ENCODE measurements around the gene ADAMTS13. TPM values are rescaled to one million over a fixed set of nuclear protein-coding genes. Genes with fewer than 3 reads are reported as not detected.

ADAMTS13 gene
- total RNA-seq, 2 experiments from 2014 or later = 2.2 to 2.6 TPM

DNA sequence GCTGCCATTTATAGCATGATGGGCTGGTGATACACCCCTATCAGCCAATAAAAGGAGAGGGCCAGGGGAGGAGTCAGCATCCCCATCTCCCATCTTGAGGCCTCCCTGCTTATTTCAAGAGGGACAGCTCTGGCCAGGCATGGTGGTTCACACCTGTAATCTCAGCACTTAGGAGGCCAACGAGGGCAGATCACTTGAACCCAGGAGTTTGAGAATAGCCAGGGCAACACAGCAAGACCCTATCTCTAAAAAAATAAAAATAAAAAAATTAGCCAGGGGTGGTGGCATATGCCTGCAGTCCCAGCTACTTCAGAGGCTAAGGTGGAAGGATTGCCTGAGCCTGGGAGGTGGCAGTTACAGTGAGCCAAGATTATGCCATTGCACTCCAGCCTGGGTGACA, 14.1 kb upstream of the ADAMTS13 start:
- Histone ChIP-seq H3K27ac (ENCODE audit: low read depth in 1 of 2, low read length in 2 of 2) (no peak overlapping the region), H3K9me3 (ENCODE audit: control insufficient read depth in 1 of 2, insufficient read depth in 1 of 2, low read length in 2 of 2) (no peaks in the 10 kb centered on the region), H3K27me3 (ENCODE audit: control insufficient read depth in 1 of 2, insufficient read depth in 2 of 2, low read length in 2 of 2) (no peaks in the 10 kb centered on the region), H3K36me3 (ENCODE audit: insufficient read depth, low read length) (peaks cover 78% of the 10 kb centered on the region), H3K4me3 (ENCODE audit: low read length) (no peak overlapping the region), H3K4me1 (ENCODE audit: insufficient read depth, low read length) (peaks cover 9% of the 10 kb centered on the region)
- intact Hi-C loops (cut with DNase I, micrococcal nuclease) = loop anchor here in 1 of 2 experiments (10.0 kb wide), 1 partner anchor 317 kb away; no protein-coding TSS in a partner anchor
- ATAC-seq (ENCODE audit: poor library complexity) = no peak
- Mint-ChIP-seq H3K4me3 (no peak overlapping the region), H3K9me3 (no peaks in the 10 kb centered on the region), H3K27ac (no peak overlapping the region), H3K4me1 (ENCODE audit: low read depth) (peaks cover 6% of the 10 kb centered on the region), H3K27me3 (no peaks in the 10 kb centered on the region), H3K36me3 (ENCODE audit: low read depth) (peaks cover 81% of the 10 kb centered on the region)
- POLR2A ChIA-PET = no interaction called here
- DNase-seq = no peak
- CTCF ChIA-PET = interaction anchor here (1.5 kb wide), 1 partner anchor 9 kb away, joined by 4 read pairs; no protein-coding TSS in a partner anchor
- no peak for TF ChIP-seq CTCF (IDR thresholded peaks at IDR 0.05)

- H3K9me3 ChIP-seq (ENCODE audit: control insufficient read depth in 1 of 2, insufficient read depth in 1 of 2, low read length in 2 of 2) = no peaks in the 10 kb centered on the region
- Mint-ChIP-seq H3K9me3 (no peaks in the 10 kb centered on the region), H3K27me3 (no peaks in the 10 kb centered on the region), H3K36me3 (ENCODE audit: low read depth) (peaks cover 72% of the 10 kb centered on the region), H3K27ac (no peak overlapping the region), H3K4me1 (ENCODE audit: low read depth) (peaks cover 42% of the 10 kb centered on the region), H3K4me3 (peak overlapping the region; percentile 92)
- ChIA-PET POLR2A (no interaction called here), CTCF (interaction anchor here (1.2 kb wide), 1 partner anchor 229 kb away, joined by 3 read pairs; no protein-coding TSS in a partner anchor)
- peaks cover 34% of the 10 kb centered on the region for H3K4me1 ChIP-seq (ENCODE audit: insufficient read depth, low read length)
- H3K36me3 ChIP-seq (ENCODE audit: insufficient read depth, low read length) = peaks cover 52% of the 10 kb centered on the region
- ATAC-seq (ENCODE audit: poor library complexity) (no peak), DNase-seq (no peak)
- no peak for TF ChIP-seq CTCF (IDR thresholded peaks at IDR 0.05)
- no peaks in the 10 kb centered on the region for H3K27me3 ChIP-seq (ENCODE audit: control insufficient read depth in 1 of 2, insufficient read depth in 2 of 2, low read length in 2 of 2)
- no peak overlapping the region for H3K27ac ChIP-seq (ENCODE audit: low read depth in 1 of 2, low read length in 2 of 2)
- H3K4me3 ChIP-seq (ENCODE audit: low read length) = no peak overlapping the region
- intact Hi-C loops (cut with DNase I, micrococcal nuclease) = loop anchor here (5.0 kb wide), 2 partner anchors 38 to 58 kb away; partner anchors contain the start of genes STKLD1 (in 1 of the 2), SURF1 (in 1 of the 2), SURF2 (in 1 of the 2) and SURF4 (in 1 of the 2)
These were observed 7.0 kb upstream of the ADAMTS13 start for GRCh38 chr9:133415170-133415569.

DNA sequence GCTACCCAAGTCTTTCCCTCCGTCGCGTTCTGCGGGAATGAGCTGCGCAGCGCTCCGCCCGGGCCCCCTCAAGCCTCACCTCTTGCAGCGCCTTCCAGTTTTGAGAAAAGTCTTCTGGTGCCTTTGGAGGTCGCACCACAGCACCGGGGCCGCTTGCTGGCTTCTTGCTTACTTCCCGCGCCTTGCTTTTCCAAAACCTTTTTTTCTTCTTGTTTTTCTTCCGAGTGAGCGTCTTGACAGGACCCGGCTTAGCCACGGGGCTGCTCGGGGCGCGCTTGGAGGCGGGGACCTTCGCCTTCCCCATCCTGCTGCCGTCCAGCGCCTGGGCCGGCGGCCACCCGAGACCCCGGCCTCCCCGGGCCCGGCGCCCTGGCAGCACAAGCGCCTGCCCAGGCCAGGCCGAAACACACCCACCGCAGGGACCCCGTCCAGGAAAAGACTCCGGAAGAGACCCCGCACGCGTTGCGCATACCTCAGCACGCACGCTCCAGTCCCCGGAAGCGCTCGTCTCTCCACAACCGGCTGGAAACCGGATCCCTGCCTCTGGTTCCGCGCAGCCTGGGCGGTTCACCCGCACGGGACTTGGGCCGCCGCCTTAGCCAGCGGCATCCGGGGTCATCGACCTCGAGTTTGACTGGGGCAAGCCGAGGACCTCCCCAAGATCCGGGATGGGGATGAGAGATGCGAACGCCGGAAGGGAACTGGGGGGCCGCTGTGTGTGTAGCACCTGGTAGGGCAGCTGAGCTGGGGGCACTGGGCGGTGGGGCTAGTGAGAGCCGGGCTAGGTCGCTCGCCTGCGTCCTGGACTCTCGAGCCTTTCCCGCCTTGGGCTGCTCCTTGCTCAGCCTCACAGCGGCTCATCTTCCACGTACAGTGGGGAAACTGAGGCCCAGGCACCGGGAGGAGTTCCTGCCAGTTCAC, 4.4 kb upstream of the ADAMTS13 start, which contains the start of gene REXO4:
TSS of gene REXO4 (minus strand) at position 470 of the 921 bp plus-strand sequence. CDS start at position 304, 166 bp downstream.
- H3K4me1 ChIP-seq (ENCODE audit: insufficient read depth, low read length) = peaks cover 34% of the 10 kb centered on the region

More for the DNA sequence above, 4.4 kb upstream of the ADAMTS13 start, which contains the start of gene REXO4:
- H3K4me1 Mint-ChIP-seq (ENCODE audit: low read depth) = peaks cover 42% of the 10 kb centered on the region
- peaks cover 27% of the 10 kb centered on the region for H3K36me3 ChIP-seq (ENCODE audit: insufficient read depth, low read length)
- POLR2A ChIA-PET = interaction anchor here (0.6 to 2.0 kb wide), 6 partner anchors 41 to 127 kb away, joined by 3 to 10 read pairs (median 5); partner anchors contain the start of genes CACFD1, SLC2A6 and STKLD1
- H3K36me3 Mint-ChIP-seq (ENCODE audit: low read depth) = peaks cover 48% of the 10 kb centered on the region
- DNase-seq (peak; percentile 71 to 91 (median 78)), ATAC-seq (ENCODE audit: poor library complexity) (peak; percentile 86)
- no peaks in the 10 kb centered on the region for H3K9me3 ChIP-seq (ENCODE audit: control insufficient read depth in 1 of 2, insufficient read depth in 1 of 2, low read length in 2 of 2)
- CTCF ChIA-PET = interaction anchor here (0.8 to 1.0 kb wide), 2 partner anchors 69 kb away, joined by 3 read pairs; no protein-coding TSS in a partner anchor
- TF ChIP-seq CTCF (IDR thresholded peaks at IDR 0.05) = no peak
- H3K27me3 ChIP-seq (ENCODE audit: control insufficient read depth in 1 of 2, insufficient read depth in 2 of 2, low read length in 2 of 2) = no peaks in the 10 kb centered on the region
- H3K4me3 Mint-ChIP-seq = peak within 1 kb of the TSS; percentile 92
- H3K4me3 ChIP-seq (ENCODE audit: low read length) = peak within 1 kb of the TSS; percentile 79
- H3K27ac Mint-ChIP-seq = peak within 1 kb of the TSS; percentile 86
- intact Hi-C loops (cut with DNase I, micrococcal nuclease) = loop anchor here (1.0 to 5.0 kb wide), 6 partner anchors 40 to 387 kb away; partner anchors contain the start of genes CACFD1 (in 1 of the 2), GTF3C5 (in 1 of the 2), MED22 (in 1 of the 2) and RPL7A (in 1 of the 2)
- H3K9me3 Mint-ChIP-seq = no peaks in the 10 kb centered on the region
- H3K27me3 Mint-ChIP-seq = no peaks in the 10 kb centered on the region
- H3K27ac ChIP-seq (ENCODE audit: low read depth in 1 of 2, low read length in 2 of 2) = peak within 1 kb of the TSS; percentile 68 to 82

Measured in CD4-positive, alpha-beta T cell (primary cell).